ENCODE data around the gene GPR108. TPM values are rescaled to one million over a fixed set of nuclear protein-coding genes. Genes with fewer than 3 reads are reported as not detected.
"Not testable (repeated sequence)": the region's sequence is repeated elsewhere in the genome, so short reads cannot be mapped to it uniquely, and the experiment has no call there.

GPR108 gene
- total RNA-seq, 1 donor from 2014 or later, result 109 TPM

GRCh38 chr19:6761053-6761676 lies 23.8 kb upstream of the GPR108 start:
- DNase-seq (ENCODE audit: low read depth), result no peak

DNA sequence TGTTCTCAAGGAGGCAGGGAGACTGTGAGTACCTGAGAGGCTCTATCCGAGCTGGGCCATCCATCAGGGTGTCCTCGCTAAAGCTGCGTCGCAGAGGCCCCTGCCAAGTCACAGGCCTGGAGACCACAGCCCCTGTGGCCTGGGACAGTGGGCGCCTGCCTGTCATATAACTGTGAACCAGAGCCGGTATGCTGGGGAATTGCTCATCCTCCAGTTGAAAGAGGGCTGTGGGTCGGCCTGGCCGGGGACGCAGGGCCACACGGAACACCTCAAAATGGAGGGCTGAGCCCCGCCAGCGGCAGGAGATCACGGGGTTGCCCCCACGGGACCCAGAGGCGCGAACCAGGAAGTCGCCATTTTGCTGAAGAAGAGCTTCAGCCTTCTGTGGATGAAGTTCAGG lies 23.2 kb upstream of the GPR108 start:
- DNase-seq (ENCODE audit: low read depth), result no peak

- DNase-seq (ENCODE audit: low read depth), result no peak
Observed at GRCh38 chr19:6754653-6755463, 17.5 kb upstream of the GPR108 start.

DNA sequence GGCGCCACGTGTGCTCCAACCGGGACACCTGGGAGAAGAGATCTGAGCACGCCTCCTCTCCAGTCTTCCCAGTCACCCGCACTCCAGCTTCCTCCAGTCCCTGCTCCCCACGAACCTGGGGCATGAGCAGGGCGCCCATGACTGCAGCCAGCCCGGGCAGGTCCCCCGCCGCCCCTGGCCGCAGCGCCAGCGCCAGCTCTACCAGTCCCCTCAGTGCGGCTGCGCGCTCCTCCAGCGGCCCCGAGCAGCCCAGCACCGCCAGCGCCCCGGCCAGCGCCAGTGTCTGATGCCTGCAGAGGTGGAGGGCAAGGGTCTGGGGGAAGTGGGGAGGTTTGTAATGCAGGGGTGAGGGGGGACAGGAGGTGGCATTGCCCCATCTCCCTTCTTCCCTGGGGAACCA lies 16.8 kb upstream of the GPR108 start:
- DNase-seq (ENCODE audit: low read depth), result no peak

GRCh38 chr19:6753178-6754031 lies 16.0 kb upstream of the GPR108 start:
- DNase-seq (ENCODE audit: low read depth), result peak; percentile 60

GRCh38 chr19:6752256-6753177 lies 15.1 kb upstream of the GPR108 start:
- no peak for DNase-seq (ENCODE audit: low read depth)

DNA sequence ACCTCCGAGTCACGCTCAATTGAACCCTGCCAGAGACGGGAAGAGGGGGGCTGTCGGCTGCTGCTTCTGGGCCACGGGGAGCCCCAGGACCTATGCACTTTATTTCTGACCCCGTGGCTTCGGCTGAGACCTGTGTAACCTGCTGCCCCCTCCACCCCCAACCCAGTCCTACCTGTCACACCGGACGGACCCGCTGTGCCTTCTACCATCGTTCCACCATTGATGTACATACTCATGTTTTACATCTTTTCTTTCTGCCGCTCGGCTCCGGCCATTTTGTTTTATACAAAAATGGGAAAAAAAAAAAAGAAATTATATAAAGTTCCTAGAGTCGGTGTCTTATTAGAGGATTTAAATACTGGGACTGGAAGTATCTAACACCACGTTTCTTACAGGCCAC lies 13.8 kb upstream of the GPR108 start:
- DNase-seq (ENCODE audit: low read depth), result no peak

DNA sequence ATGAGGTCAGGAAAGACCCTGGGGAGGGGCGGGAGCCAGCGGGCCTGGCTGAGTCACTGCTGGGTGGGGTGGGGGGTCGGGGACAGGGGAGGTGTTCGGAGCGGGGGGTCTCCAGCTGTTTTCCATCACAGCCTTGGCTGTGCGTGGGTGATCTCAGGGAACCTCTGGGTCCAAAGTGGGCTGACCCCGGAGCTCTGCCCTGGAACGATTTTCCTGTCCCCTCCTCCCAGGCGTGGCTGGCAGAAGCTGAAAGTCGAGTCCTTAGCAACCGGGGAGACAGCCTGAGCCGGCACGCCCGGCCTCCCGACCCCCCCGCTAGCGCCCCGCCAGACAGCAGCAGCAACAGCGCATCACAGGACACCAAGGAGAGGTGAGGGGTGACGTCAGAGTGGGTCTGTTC lies 12.7 kb upstream of the GPR108 start:
- DNase-seq (ENCODE audit: low read depth), result no peak

GRCh38 chr19:6748543-6748942 lies 11.2 kb upstream of the GPR108 start:
- not testable (repeated sequence) for DNase-seq (ENCODE audit: low read depth)

- no peak for DNase-seq (ENCODE audit: low read depth)
Observed at GRCh38 chr19:6745965-6746364, 8.6 kb upstream of the GPR108 start.

DNA sequence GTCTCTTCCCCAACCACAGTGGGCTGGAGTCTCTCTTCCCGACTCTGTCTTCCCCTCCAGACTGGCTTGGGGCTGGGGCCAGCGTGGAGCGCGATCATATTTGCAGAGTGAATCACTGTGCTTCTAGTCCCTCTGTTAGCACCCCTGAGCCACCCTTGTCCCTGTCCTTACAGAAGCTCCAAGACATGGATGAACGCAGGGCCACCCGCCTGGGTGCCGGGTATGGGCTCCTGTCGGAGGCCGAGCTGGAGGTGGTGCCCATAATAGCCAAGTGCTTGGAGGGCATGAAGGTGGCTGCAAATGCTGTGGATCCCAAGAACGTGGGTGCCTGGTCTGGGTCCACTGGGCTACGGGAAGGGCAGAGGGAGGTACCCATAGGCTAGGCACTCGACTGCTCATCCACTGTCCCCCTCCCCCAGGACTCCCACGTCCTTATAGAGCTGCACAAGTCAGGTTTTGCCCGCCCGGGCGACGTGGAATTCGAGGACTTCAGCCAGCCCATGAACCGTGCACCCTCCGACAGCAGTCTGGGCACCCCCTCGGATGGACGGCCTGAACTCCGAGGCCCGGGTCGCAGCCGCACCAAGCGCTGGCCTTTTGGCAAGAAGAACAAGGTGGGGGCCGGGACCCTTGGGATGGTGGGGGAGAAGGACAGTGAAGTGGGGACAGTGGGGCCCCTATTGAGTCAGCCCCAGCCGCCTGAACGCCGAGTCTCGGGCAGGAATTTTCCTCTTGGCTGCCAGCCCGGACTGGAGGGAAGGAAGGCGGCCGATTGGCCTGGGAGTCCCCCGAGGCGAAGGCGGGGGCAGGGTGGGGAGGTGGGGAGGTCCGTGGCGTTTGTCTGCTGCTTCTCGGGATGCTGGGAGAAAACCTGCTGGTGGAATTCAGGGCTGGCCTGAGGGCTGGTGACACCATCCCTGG lies 7.3 kb upstream of the GPR108 start:
- peak; percentile 73 for DNase-seq (ENCODE audit: low read depth)

GRCh38 chr19:6743714-6744380 lies 6.5 kb upstream of the GPR108 start:
- DNase-seq (ENCODE audit: low read depth), result no peak

DNA sequence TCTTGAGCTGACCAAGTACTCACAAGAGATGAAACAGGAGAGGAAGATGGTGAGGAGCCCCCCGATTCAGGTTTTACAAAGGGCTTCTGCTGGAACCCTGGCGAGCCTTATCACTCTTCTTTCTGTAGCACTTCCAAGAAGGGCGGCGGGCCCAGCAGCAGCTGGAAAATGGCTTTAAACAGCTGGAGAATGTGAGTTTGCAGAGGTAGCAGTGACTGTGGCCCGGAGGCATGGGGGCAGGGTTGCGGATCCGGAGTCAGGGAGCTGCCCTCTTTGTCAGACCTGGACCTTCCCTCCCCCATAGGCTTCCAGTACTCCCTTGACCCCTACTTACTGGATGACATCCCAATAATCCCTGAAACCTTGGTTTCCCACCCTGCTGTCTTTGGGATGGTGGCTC lies 5.7 kb upstream of the GPR108 start:
- no peak for DNase-seq (ENCODE audit: low read depth)

DNA sequence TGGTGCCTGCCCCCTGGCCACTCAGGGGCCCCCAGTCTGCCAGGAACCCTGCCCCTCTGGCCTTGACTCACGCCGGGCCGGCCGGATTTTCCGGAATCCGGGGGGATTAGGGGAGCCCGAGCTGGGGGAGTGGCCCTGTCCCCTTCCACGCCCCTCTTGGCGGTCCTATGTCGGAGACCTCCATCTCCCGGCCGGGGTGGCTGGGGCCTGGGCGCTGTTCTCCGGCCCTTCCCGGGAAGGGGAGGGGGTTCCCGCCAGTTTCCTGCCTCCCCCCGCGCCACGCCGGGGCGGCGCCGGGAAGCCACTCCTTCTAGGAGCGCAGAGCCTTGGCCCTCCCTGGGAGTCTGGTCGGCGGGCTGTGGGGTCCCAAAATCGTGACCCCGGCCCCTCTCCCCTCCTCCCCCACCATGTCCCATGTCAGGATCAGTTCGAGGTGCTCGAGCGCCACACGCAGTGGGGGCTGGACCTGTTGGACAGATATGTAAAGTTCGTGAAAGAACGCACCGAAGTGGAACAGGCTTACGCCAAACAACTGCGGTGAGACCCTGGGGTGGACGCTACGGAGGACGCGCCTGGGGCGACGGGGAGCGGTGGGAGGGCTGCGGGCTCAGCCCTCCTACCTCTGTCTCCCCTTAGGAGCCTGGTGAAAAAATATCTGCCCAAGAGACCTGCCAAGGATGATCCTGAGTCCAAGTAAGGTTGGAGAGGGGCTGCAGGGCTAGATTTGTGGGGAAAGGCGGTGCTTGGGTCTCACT lies 3.4 kb upstream of the GPR108 start:
- no peak for DNase-seq (ENCODE audit: low read depth)

- DNase-seq (ENCODE audit: low read depth), result no peak
Observed at GRCh38 chr19:6739883-6740588, 2.7 kb upstream of the GPR108 start.

- no peak for DNase-seq (ENCODE audit: low read depth)
Observed at GRCh38 chr19:6739390-6739882, 2.1 kb upstream of the GPR108 start, which contains the start of gene TRIP10. TSS of gene TRIP10 (plus strand) at chr19:6739680. CDS start at chr19:6739762, 82 bp downstream.

GRCh38 chr19:6738787-6739389 lies 1.5 kb upstream of the GPR108 start:
- no peak for DNase-seq (ENCODE audit: low read depth)

All from renal cortical epithelial cell (primary cell).